K562 (cell line): ENCODE results near the gene DHRS13. TPM values are rescaled to one million over a fixed set of nuclear protein-coding genes. Genes with fewer than 3 reads are reported as not detected.

ENCODE experiments used
- ATAC-seq: fragments of 200-7000 bp; cut with Tn5 transposase; 3 replicates; pipeline ENCODE4 v1.9.1; 2020; ENCODE audit warnings: moderate library complexity
- BruUV-seq: library from RNA; stranded (reverse); fragments of 400-500 nt; replicated peaks from 2 replicates; lab custom pipeline; 2021; lab: Mats Ljungman, UMichigan
- CTCF ChIA-PET: fragments of 300-600 bp; formaldehyde crosslinking; extraction: SDS; loops from one replicate; lab custom pipeline; 2021; ENCODE audit warnings: low intra/inter-chr PET ratio; lab: Yijun Ruan, JAX
- POLR2A ChIA-PET: fragments of 300-600, 350-650 bp; sonication (Branson Sonifier 250); formaldehyde crosslinking; extraction: SDS; loops from one replicate; lab custom pipeline; 2021; ENCODE audit warnings: antibody characterized with exemption, inconsistent platforms; lab: Yijun Ruan, JAX
- DNase-seq, 4 experiments: peaks; one replicate each; pipeline versions ENCODE4 v3.0.0 to v3.0.0-alpha.2; 2011 to 2018; ENCODE audit warnings: low spot score in 3 of 4, mixed read lengths in 3 of 4; ENCODE audit errors: extremely low read depth in 1 of 4
- FAIRE-seq: peaks from 2 replicates; lab custom pipeline; 2011; peaks lifted over from hg19 to GRCh38; lab: Jason Lieb, UNC
- H2AFZ ChIP-seq: 2 replicates; pipeline ENCODE4 v1.6.0; 2011; ENCODE audit warnings: low read depth, low read length, control low read depth, inconsistent platforms
- H3K27ac ChIP-seq: fragments of 200-600 bp; 3 replicates; pipeline ENCODE4 v1.8.0; 2011; ENCODE audit warnings: low read depth, mild to moderate bottlenecking, control low read depth, inconsistent platforms, low read length, moderate library complexity, mixed read lengths; ENCODE audit errors: extremely low read depth
- H3K27me3 ChIP-seq, 2 experiments: fragments of 300-600 bp in 1 of 2; 2 replicates in 1 of 2; 3 replicates in 1 of 2; pipeline versions ENCODE4 v1.6.0 to v1.8.0; 2011; ENCODE audit warnings: inconsistent platforms in 2 of 2, low read length in 2 of 2, mild to moderate bottlenecking in 1 of 2, mixed read lengths in 1 of 2, moderate library complexity in 1 of 2; ENCODE audit not compliant: control insufficient read depth in 2 of 2, insufficient read depth in 2 of 2
- H3K36me3 ChIP-seq: fragments of 300-600 bp; 3 replicates; pipeline ENCODE4 v1.8.0; 2011; ENCODE audit warnings: mild to moderate bottlenecking, low read length, inconsistent platforms; ENCODE audit not compliant: control insufficient read depth, insufficient read depth
- H3K4me1 ChIP-seq, 2 experiments: fragments of 200-600 bp in 1 of 2; replicated peaks in 1 of 2; 2 replicates in 1 of 2; 3 replicates in 1 of 2; pipeline versions ENCODE4 v1.5.1 to v1.8.0; 2011; ENCODE audit warnings: inconsistent platforms in 2 of 2, low read length in 2 of 2, mild to moderate bottlenecking in 1 of 2, mixed read lengths in 1 of 2, moderate library complexity in 1 of 2; ENCODE audit not compliant: control insufficient read depth in 2 of 2, insufficient read depth in 2 of 2
- H3K4me2 ChIP-seq: 2 replicates; pipeline ENCODE4 v1.6.1; 2011; ENCODE audit warnings: low read length, control low read depth, inconsistent platforms, mixed read lengths; ENCODE audit not compliant: insufficient read depth
- H3K4me3 ChIP-seq: fragments of 200-600 bp; sonication (generic), shearing (Covaris generic); 2 replicates; pipeline ENCODE4 v1.5.1; 2016; ENCODE audit warnings: control low read depth, inconsistent platforms
- H3K79me2 ChIP-seq: fragments of 200-600 bp; 3 replicates; pipeline ENCODE4 v1.8.0; 2011; ENCODE audit warnings: low read length, inconsistent platforms; ENCODE audit not compliant: control insufficient read depth, insufficient read depth
- H3K9ac ChIP-seq, 2 experiments: 2 replicates each; pipeline versions ENCODE4 v1.6.0 to v1.6.1; 2011; ENCODE audit warnings: low read depth in 2 of 2, low read length in 2 of 2, control low read depth in 1 of 2, inconsistent platforms in 1 of 2, mild to moderate bottlenecking in 1 of 2, mixed read lengths in 1 of 2; ENCODE audit not compliant: insufficient read depth in 1 of 2
- H3K9me1 ChIP-seq: one replicate; pipeline ENCODE4 v1.6.0; 2011; ENCODE audit warnings: inconsistent platforms, mild to moderate bottlenecking, low read length, moderate library complexity; ENCODE audit not compliant: control insufficient read depth, insufficient read depth
- H3K9me3 ChIP-seq: replicated peaks from 2 replicates; pipeline ENCODE4 v1.5.1; 2011; ENCODE audit warnings: low read depth, low read length, inconsistent platforms; ENCODE audit not compliant: control insufficient read depth, insufficient read depth
- H4K20me1 ChIP-seq: replicated peaks from 2 replicates; pipeline ENCODE4 v1.6.1; 2011; ENCODE audit warnings: low read length, inconsistent platforms, mixed read lengths; ENCODE audit not compliant: control insufficient read depth, insufficient read depth
- FOXA1 ChIP-seq: fragments of 450-650 bp; IDR thresholded peaks from 2 replicates; pipeline ENCODE4 v1.6.1; 2016; ENCODE audit warnings: mild to moderate bottlenecking, borderline replicate concordance
- FOXJ3 ChIP-seq: sonication (generic); formaldehyde crosslinking; IDR thresholded peaks from 2 replicates; pipeline ENCODE4 v1.4.0; 2020; ENCODE audit warnings: mild to moderate bottlenecking, missing genetic modification reagents
- HMBOX1 ChIP-seq: sonication (generic); IDR thresholded peaks from 2 replicates; pipeline ENCODE4 v1.6.1; 2016
- KDM2B ChIP-seq: fragments of 250-450 bp; sonication (Bioruptor Pico); IDR thresholded peaks from 2 replicates; pipeline ENCODE4 v1.8.0; 2021; ENCODE audit warnings: mild to moderate bottlenecking, moderate library complexity
- MYC ChIP-seq, 2 experiments: fragments of 250-450 bp in 1 of 2; sonication (Bioruptor Pico) in 1 of 2; IDR thresholded peaks; 2 replicates each; pipeline versions ENCODE4 v1.5.1 to v1.6.1; 2012 to 2021; ENCODE audit warnings: low read depth in 2 of 2, borderline replicate concordance in 1 of 2, improper control_type of control experiment in 1 of 2, low read length in 1 of 2, mild to moderate bottlenecking in 1 of 2, moderate library complexity in 1 of 2
- NFE2 ChIP-seq: IDR thresholded peaks from 2 replicates; pipeline ENCODE4 v1.6.1; 2014; ENCODE audit warnings: antibody characterized with exemption, low read depth
- ZNF551 ChIP-seq: fragments of 250-450 bp; sonication (Bioruptor Pico); IDR thresholded peaks from 2 replicates; pipeline ENCODE4 v1.5.0; 2021; ENCODE audit warnings: mild to moderate bottlenecking, moderate library complexity
- ZNF766 ChIP-seq: fragments of 200-800 bp; sonication (Bioruptor generic); conservative IDR thresholded peaks from 2 replicates; pipeline ENCODE4 v1.6.1; 2016; ENCODE audit warnings: missing genetic modification characterization, missing compliant biosample characterization
- WGBS: fragments of 100-300 bp; shearing (Covaris generic); methylation state at CpG from one replicate; pipeline ENCODE4 v1.1.6; 2016; ENCODE audit warnings: low coverage, mixed read lengths; ENCODE audit not compliant: insufficient coverage; ENCODE audit errors: missing lambda C conversion rate; 5-methylcytosine and 5-hydroxymethylcytosine counted together
- in situ Hi-C: fragments of 300-500 bp; cut with MboI; formaldehyde crosslinking; loops from 4 replicates; pipeline ENCODE4 v1.15.0; 2018; ENCODE audit warnings: inconsistent platforms, mixed read lengths
- intact Hi-C: fragments of 100-400 bp; cut with micrococcal nuclease; formaldehyde crosslinking; loops from 2 replicates; pipeline ENCODE4 v1.14.2; 2022
- polyA plus RNA-seq, 8 experiments: library from polyadenylated mRNA; depleted of rRNA in 4 of 8; stranded (reverse) in 5 of 8; unstranded in 3 of 8; fragments of >200 nt; fragmentation: Nextera tagmentation in 2 of 8; fragmentation: Illumina TruSeq in 1 of 8; extraction: Ambion mirVana in 2 of 8; extraction: Trizol in 1 of 8; gene quantifications; 2 replicates each; pipeline versions ENCODE4 v1.2.1 to v1.2.3, GENCODE V29; 2011 to 2014; ENCODE audit warnings: inconsistent platforms in 1 of 8, missing spikeins in 1 of 8
- total RNA-seq, 7 experiments: library from RNA; depleted of rRNA in 6 of 7; stranded (reverse); fragments of >200 nt in 6 of 7; fragmentation: Illumina TruSeq in 2 of 7; extraction: Trizol in 2 of 7; gene quantifications; 2 replicates each; pipeline versions ENCODE4 v1.2.1 to v1.2.3, GENCODE V29; 2011 to 2021; ENCODE audit warnings: low replicate concordance in 1 of 7
- TF ChIP-seq, protein P1 (sequence below): fragments of 450-650 bp; IDR thresholded peaks from 2 replicates; pipeline ENCODE4 v1.6.1; 2016; ENCODE audit warnings: mild to moderate bottlenecking

Gene DHRS13
- total and polyA plus RNA-seq, 9 of the 15 experiments (the other 6 are each of a cell fraction or from before 2014, with no cell fraction given), result 0.32 to 52.3 (median 34.3) TPM; not detected in 1

DNA sequence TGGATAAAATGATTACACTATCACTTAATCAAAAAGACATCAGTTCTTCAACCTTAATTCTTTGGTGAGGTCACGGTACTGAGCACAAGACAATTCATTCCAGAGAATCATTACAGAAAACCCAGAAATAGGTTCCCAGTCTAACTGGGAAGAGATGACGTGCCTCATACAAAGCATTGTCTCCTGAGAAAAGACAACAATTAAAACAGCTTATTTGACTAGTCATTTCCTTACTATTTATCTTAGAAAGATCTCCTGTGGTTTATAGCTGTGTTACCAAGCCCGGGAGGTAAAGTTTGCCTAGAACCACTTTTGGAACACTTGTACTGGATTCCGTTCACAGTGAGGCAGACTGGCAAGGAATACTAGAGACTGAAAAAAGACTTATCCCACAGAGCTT, 43.4 kb upstream of the DHRS13 start:
- ATAC-seq (no peak), FAIRE-seq (no peak), DNase-seq (no peak)
- Histone ChIP-seq H3K36me3 (peaks cover 62% of the 10 kb centered on the region), H3K9me1 (no peaks in the 10 kb centered on the region), H3K4me3 (no peak overlapping the region), H4K20me1 (peaks cover 6% of the 10 kb centered on the region; the same call in 1 of the 2 replicates), H3K9me3 (no peaks in the 10 kb centered on the region), H3K27me3 (no peaks in the 10 kb centered on the region), H3K79me2 (peaks cover 95% of the 10 kb centered on the region), H2AFZ (no peak overlapping the region), H3K27ac (no peak overlapping the region), H3K9ac (no peak overlapping the region), H3K4me1 (peaks cover 11 to 18% of the 10 kb centered on the region in 2 experiments; a peak in 4 of 5 replicates), H3K4me2 (no peak overlapping the region)
- in situ Hi-C loops, result no loop called here
- BruUV-seq, result no TSS peak
- POLR2A ChIA-PET, result interaction anchor here (0.7 to 2.2 kb wide), 4 partner anchors 9 to 49 kb away, joined by 3 to 8 read pairs (median 5); no protein-coding TSS in a partner anchor
- WGBS, result 62% methylated on average over 4 of the region's 4 CpGs
- CTCF ChIA-PET, result no interaction called here
- intact Hi-C loops, result no loop called here
- no peak for TF ChIP-seq MYC (IDR thresholded peaks at IDR 0.05; ENCODE audit: low read depth, low read length)
- no peak for TF ChIP-seq MYC (CRISPR knock-in tag; IDR thresholded peaks at IDR 0.05; ENCODE audit: borderline replicate concordance, low read depth)
- no peak for TF ChIP-seq FOXA1
- peak; percentile 25; the same call in 1 of the 2 replicates for TF ChIP-seq NFE2
- TF ChIP-seq, protein P1, sequence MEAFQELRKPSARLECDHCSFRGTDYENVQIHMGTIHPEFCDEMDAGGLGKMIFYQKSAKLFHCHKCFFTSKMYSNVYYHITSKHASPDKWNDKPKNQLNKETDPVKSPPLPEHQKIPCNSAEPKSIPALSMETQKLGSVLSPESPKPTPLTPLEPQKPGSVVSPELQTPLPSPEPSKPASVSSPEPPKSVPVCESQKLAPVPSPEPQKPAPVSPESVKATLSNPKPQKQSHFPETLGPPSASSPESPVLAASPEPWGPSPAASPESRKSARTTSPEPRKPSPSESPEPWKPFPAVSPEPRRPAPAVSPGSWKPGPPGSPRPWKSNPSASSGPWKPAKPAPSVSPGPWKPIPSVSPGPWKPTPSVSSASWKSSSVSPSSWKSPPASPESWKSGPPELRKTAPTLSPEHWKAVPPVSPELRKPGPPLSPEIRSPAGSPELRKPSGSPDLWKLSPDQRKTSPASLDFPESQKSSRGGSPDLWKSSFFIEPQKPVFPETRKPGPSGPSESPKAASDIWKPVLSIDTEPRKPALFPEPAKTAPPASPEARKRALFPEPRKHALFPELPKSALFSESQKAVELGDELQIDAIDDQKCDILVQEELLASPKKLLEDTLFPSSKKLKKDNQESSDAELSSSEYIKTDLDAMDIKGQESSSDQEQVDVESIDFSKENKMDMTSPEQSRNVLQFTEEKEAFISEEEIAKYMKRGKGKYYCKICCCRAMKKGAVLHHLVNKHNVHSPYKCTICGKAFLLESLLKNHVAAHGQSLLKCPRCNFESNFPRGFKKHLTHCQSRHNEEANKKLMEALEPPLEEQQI, result no peak
- 0 out of 2 replicates have a peak, but pooled peaks have one; percentile 21 for TF ChIP-seq ZNF766 (CRISPR knock-in tag)
- no peak for TF ChIP-seq KDM2B (CRISPR knock-in tag)
- no peak for TF ChIP-seq ZNF551 (CRISPR knock-in tag)
- TF ChIP-seq HMBOX1, result peak; percentile 92
- TF ChIP-seq FOXJ3, result no peak
